H1 (cell line): ENCODE data around the gene MYL5. TPM values are rescaled to one million over a fixed set of nuclear protein-coding genes. Genes with fewer than 3 reads are reported as not detected.

Experiments used
- CTCF ChIA-PET: fragments of 300-600 bp; sonication (Branson Sonifier 250); formaldehyde crosslinking; loops from one replicate; lab custom pipeline; 2021; ENCODE audit not compliant: partially characterized antibody; lab: Charles Lee
- POLR2A ChIA-PET: fragments of 300-600 bp; sonication (Branson Sonifier 250); formaldehyde crosslinking; loops from one replicate; lab custom pipeline; 2021; ENCODE audit warnings: inconsistent platforms; ENCODE audit not compliant: partially characterized antibody; lab: Charles Lee
- DNase-seq, 2 experiments: peaks; one replicate each; pipeline versions ENCODE4 v3.0.0 to v3.0.0-alpha.2; 2010 to 2022; ENCODE audit warnings: low spot score in 2 of 2, low read depth in 1 of 2, mixed read lengths in 1 of 2
- FAIRE-seq: peaks from 2 replicates; lab custom pipeline; 2011; peaks lifted over from hg19 to GRCh38; lab: Jason Lieb, UNC
- H2AFZ ChIP-seq: 2 replicates; pipeline ENCODE4 v1.8.1; 2012; ENCODE audit warnings: low read length, inconsistent platforms
- H2AK5ac ChIP-seq: 2 replicates; pipeline ENCODE4 v1.6.1; 2013; ENCODE audit warnings: low read depth, low read length
- H2BK120ac ChIP-seq: replicated peaks from 2 replicates; pipeline ENCODE3; 2013; ENCODE audit warnings: low read depth, low read length, inconsistent platforms
- H2BK12ac ChIP-seq: 2 replicates; pipeline ENCODE4 v1.6.1; 2013; ENCODE audit warnings: low read depth, low read length
- H2BK15ac ChIP-seq: 2 replicates; pipeline ENCODE4 v1.6.1; 2013; ENCODE audit warnings: low read length
- H2BK20ac ChIP-seq: 2 replicates; pipeline ENCODE4 v1.6.1; 2013; ENCODE audit warnings: low read length
- H2BK5ac ChIP-seq: 2 replicates; pipeline ENCODE4 v1.6.1; 2013; ENCODE audit warnings: low read depth, low read length
- H3K14ac ChIP-seq: 2 replicates; pipeline ENCODE4 v1.6.1; 2013; ENCODE audit warnings: inconsistent platforms; ENCODE audit not compliant: insufficient read length
- H3K18ac ChIP-seq: 2 replicates; pipeline ENCODE4 v1.6.1; 2013; ENCODE audit warnings: low read length; ENCODE audit errors: extremely low read depth
- H3K23ac ChIP-seq: 2 replicates; pipeline ENCODE4 v1.6.1; 2013; ENCODE audit warnings: inconsistent platforms; ENCODE audit not compliant: insufficient read length
- H3K23me2 ChIP-seq: 2 replicates; pipeline ENCODE4 v1.6.1; 2013; ENCODE audit warnings: low read depth, low read length
- H3K27ac ChIP-seq: 2 replicates; pipeline ENCODE4 v1.6.1; 2011; ENCODE audit warnings: low read depth, low read length, inconsistent platforms
- H3K27me3 ChIP-seq, 4 experiments: replicated peaks in 1 of 4; 1 replicate in 1 of 4; 2 replicates in 3 of 4; pipeline versions ENCODE4 v1.6.1 to v1.8.1; 2011 to 2013; ENCODE audit warnings: low read length in 3 of 4, mild to moderate bottlenecking in 3 of 4, inconsistent platforms in 2 of 4, mixed read lengths in 2 of 4, moderate library complexity in 1 of 4; ENCODE audit not compliant: control insufficient read depth in 3 of 4, insufficient read depth in 3 of 4; ENCODE audit errors: extremely low read depth in 1 of 4
- H3K36me3 ChIP-seq, 4 experiments: 2 replicates each; pipeline versions ENCODE4 v1.6.1 to v1.8.1; 2011 to 2013; ENCODE audit warnings: mild to moderate bottlenecking in 4 of 4, low read length in 3 of 4, moderate library complexity in 2 of 4, control low read depth in 1 of 4, inconsistent platforms in 1 of 4; ENCODE audit not compliant: insufficient read depth in 4 of 4, control insufficient read depth in 2 of 4
- H3K4ac ChIP-seq: replicated peaks from 2 replicates; pipeline ENCODE3; 2013; ENCODE audit warnings: low read length, low read depth, mixed read lengths, inconsistent platforms; ENCODE audit not compliant: insufficient read length
- H3K4me1 ChIP-seq, 4 experiments: replicated peaks in 1 of 4; 1 replicate in 1 of 4; 2 replicates in 3 of 4; pipeline versions ENCODE4 v1.6.1 to v1.8.1; 2011 to 2013; ENCODE audit warnings: low read length in 3 of 4, inconsistent platforms in 2 of 4, mixed read lengths in 1 of 4; ENCODE audit not compliant: insufficient read depth in 4 of 4, control insufficient read depth in 3 of 4
- H3K4me2 ChIP-seq, 2 experiments: 2 replicates each; pipeline versions ENCODE4 v1.6.1 to v1.8.1; 2011 to 2013; ENCODE audit warnings: low read depth in 2 of 2, low read length in 2 of 2, control low read depth in 1 of 2, inconsistent platforms in 1 of 2, mild to moderate bottlenecking in 1 of 2; ENCODE audit not compliant: insufficient read depth in 1 of 2
- H3K4me3 ChIP-seq, 4 experiments: fragments of 200-600, 300-600 bp in 1 of 4; sonication (generic), shearing (Covaris generic), sonication (Bioruptor Twin) in 1 of 4; 2 replicates each; pipeline versions ENCODE4 v1.5.1 to v1.8.1; 2011 to 2016; ENCODE audit warnings: low read length in 4 of 4, low read depth in 3 of 4, control low read depth in 2 of 4, inconsistent platforms in 2 of 4, mild to moderate bottlenecking in 2 of 4, mixed read lengths in 1 of 4, moderate library complexity in 1 of 4; ENCODE audit not compliant: insufficient read depth in 2 of 4; ENCODE audit errors: extremely low read depth in 1 of 4
- H3K56ac ChIP-seq: replicated peaks from 2 replicates; pipeline ENCODE3; 2013; ENCODE audit warnings: low read depth, mild to moderate bottlenecking, mixed read lengths, low read length, inconsistent platforms; ENCODE audit not compliant: insufficient read length
- H3K79me1 ChIP-seq: 2 replicates; pipeline ENCODE4 v1.6.1; 2013; ENCODE audit warnings: low read depth, low read length, control low read depth
- H3K79me2 ChIP-seq, 2 experiments: 2 replicates each; pipeline versions ENCODE4 v1.6.1 to v1.8.1; 2012 to 2013; ENCODE audit warnings: low read length in 2 of 2, mild to moderate bottlenecking in 2 of 2, inconsistent platforms in 1 of 2; ENCODE audit not compliant: insufficient read depth in 2 of 2, control insufficient read depth in 1 of 2
- H3K9ac ChIP-seq, 4 experiments: replicated peaks in 1 of 4; 1 replicate in 1 of 4; 2 replicates in 3 of 4; pipeline versions ENCODE4 v1.6.1 to v1.8.1; 2011 to 2013; ENCODE audit warnings: low read depth in 3 of 4, low read length in 3 of 4, control low read depth in 2 of 4, mild to moderate bottlenecking in 2 of 4, moderate library complexity in 2 of 4, inconsistent platforms in 1 of 4; ENCODE audit errors: extremely low read depth in 1 of 4
- H3K9me3 ChIP-seq, 2 experiments: 2 replicates each; pipeline versions ENCODE4 v1.6.1 to v1.8.1; 2012 to 2013; ENCODE audit warnings: mild to moderate bottlenecking in 2 of 2, moderate library complexity in 2 of 2, control low read depth in 1 of 2, inconsistent platforms in 1 of 2, low read depth in 1 of 2, low read length in 1 of 2, mixed read lengths in 1 of 2; ENCODE audit not compliant: insufficient read depth in 2 of 2
- H4K20me1 ChIP-seq, 2 experiments: replicated peaks in 1 of 2; 2 replicates each; pipeline versions ENCODE3 to v1.8.1; 2011 to 2013; ENCODE audit warnings: inconsistent platforms in 2 of 2, low read length in 2 of 2, mild to moderate bottlenecking in 1 of 2; ENCODE audit not compliant: insufficient read depth in 2 of 2, control insufficient read depth in 1 of 2
- H4K5ac ChIP-seq: 2 replicates; pipeline ENCODE4 v1.6.1; 2013; ENCODE audit warnings: low read length, low read depth, mixed read lengths, inconsistent platforms; ENCODE audit not compliant: insufficient read length
- H4K8ac ChIP-seq: 2 replicates; pipeline ENCODE4 v1.8.0; 2013; ENCODE audit warnings: mild to moderate bottlenecking, moderate library complexity, low read length, inconsistent platforms; ENCODE audit not compliant: insufficient read depth; ENCODE audit errors: extremely low read depth
- H4K91ac ChIP-seq: replicated peaks from 2 replicates; pipeline ENCODE3; 2013; ENCODE audit warnings: low read length, mixed read lengths, inconsistent platforms; ENCODE audit not compliant: insufficient read length
- BACH1 ChIP-seq: IDR thresholded peaks from 2 replicates; pipeline ENCODE4 v1.6.1; 2012; ENCODE audit warnings: low read length, improper control_type of control experiment
- CBX5 ChIP-seq: fragments of 300-800, 300-1000 bp; sonication (generic); IDR thresholded peaks from 2 replicates; pipeline ENCODE4 v1.7.1; 2016; ENCODE audit warnings: antibody characterized with exemption, low read length, low read depth
- CTBP2 ChIP-seq: IDR thresholded peaks from 2 replicates; pipeline ENCODE4 v1.7.0; 2011; ENCODE audit warnings: borderline replicate concordance, mild to moderate bottlenecking, moderate library complexity, mixed read lengths, low read length; ENCODE audit not compliant: insufficient read depth, insufficient read length
- FOSL1 ChIP-seq: IDR thresholded peaks from 2 replicates; pipeline ENCODE4 v1.6.1; 2011; ENCODE audit warnings: mild to moderate bottlenecking, low read depth, low read length, moderate library complexity; ENCODE audit not compliant: insufficient read depth
- JUN ChIP-seq: IDR thresholded peaks from 2 replicates; pipeline ENCODE4 v1.6.1; 2011; ENCODE audit warnings: low read depth, mild to moderate bottlenecking, improper control_type of control experiment, low read length
- KDM4A ChIP-seq: IDR thresholded peaks from one replicate; pipeline ENCODE4 v1.7.1; 2012; ENCODE audit warnings: low read depth, mild to moderate bottlenecking, moderate library complexity, low read length, inconsistent platforms; ENCODE audit not compliant: severe bottlenecking
- RNF2 ChIP-seq: fragments of 200-900, 300-1000 bp; sonication (generic); IDR thresholded peaks from 2 replicates; pipeline ENCODE4 v1.7.1; 2016; ENCODE audit warnings: borderline replicate concordance, low read depth, mild to moderate bottlenecking, antibody characterized with exemption, low read length; ENCODE audit not compliant: poor library complexity, severe bottlenecking; ENCODE audit errors: missing control alignments
- SP2 ChIP-seq: IDR thresholded peaks from 2 replicates; pipeline ENCODE4 v1.6.1; 2012; ENCODE audit warnings: mild to moderate bottlenecking, low read length, inconsistent platforms
- SRF ChIP-seq: IDR thresholded peaks from 2 replicates; pipeline ENCODE4 v1.6.1; 2011; ENCODE audit warnings: mild to moderate bottlenecking, low read depth, low read length, moderate library complexity
- USF2 ChIP-seq: IDR thresholded peaks from 2 replicates; pipeline ENCODE4 v1.6.1; 2011; ENCODE audit warnings: low read length, improper control_type of control experiment
- WGBS, 2 experiments: shearing (Covaris generic) in 1 of 2; methylation state at CpG; one replicate each; pipeline versions ENCODE4 v1.1.6 to v1.1.7; 2013 to 2015; ENCODE audit warnings: low lambda C conversion rate in 2 of 2, mixed read lengths in 2 of 2, inconsistent platforms in 1 of 2, low coverage in 1 of 2, missing lambda C conversion rate in 1 of 2; ENCODE audit not compliant: insufficient replicate concordance in 2 of 2, insufficient coverage in 1 of 2, insufficient read length in 1 of 2; ENCODE audit errors: extremely low coverage in 1 of 2, missing lambda C conversion rate in 1 of 2; 5-methylcytosine and 5-hydroxymethylcytosine counted together
- polyA plus RNA-seq, 7 experiments: library from polyadenylated mRNA; depleted of rRNA in 3 of 7; stranded (reverse) in 5 of 7; unstranded in 2 of 7; fragments of >200 nt in 5 of 7; fragments of 200-250 nt in 2 of 7; gene quantifications; 1 replicate in 5 of 7; 2 replicates in 1 of 7; 4 replicates in 1 of 7; pipeline versions ENCODE4 v1.2.1 to v1.2.3, GENCODE V29; 2011 to 2013; ENCODE audit warnings: missing spikeins in 2 of 7, mixed read lengths in 2 of 7
- total RNA-seq: library from RNA; stranded (reverse); fragmentation: NEBNext Ultra II Directional; extraction: Animal tissue kit (Norgen Biotek cat#: 25700); gene quantifications from 2 replicates; pipeline ENCODE4 v1.2.1, GENCODE V29; 2021

The MYL5 gene
- total and polyA plus RNA-seq, 2 of the 8 experiments (the other 6 are each of a cell fraction or from before 2014, with no cell fraction given): 5.7 to 6.8 TPM

DNA sequence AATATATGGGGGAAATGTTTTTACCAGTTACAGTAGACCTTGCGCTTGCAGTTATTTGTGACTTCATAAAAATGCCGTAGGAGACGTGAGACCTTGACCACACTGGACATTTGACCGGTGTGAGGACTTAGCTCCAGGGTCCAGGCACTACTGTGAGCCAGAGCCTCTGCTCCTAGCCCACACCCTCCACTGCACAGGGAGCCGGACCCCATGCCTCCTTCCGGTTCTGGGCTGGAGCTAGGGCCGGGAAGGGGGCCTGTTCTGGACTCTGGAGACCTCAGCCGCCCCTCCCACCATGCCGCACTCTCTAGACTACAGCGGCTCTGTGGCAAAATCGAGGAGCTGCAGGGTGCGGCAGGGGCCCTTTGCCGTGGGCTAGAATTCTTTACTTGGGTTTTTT lies 36.6 kb downstream of the MYL5 start:
- H3K14ac ChIP-seq: no peak overlapping the region
- no peak overlapping the region for H2BK15ac ChIP-seq
- H3K23ac ChIP-seq: no peak overlapping the region
- H4K8ac ChIP-seq: no peak overlapping the region
- H2BK5ac ChIP-seq: no peak overlapping the region
- CTCF ChIA-PET: interaction anchor here (1.0 kb wide), 1 partner anchor 32 kb away, joined by 3 read pairs; no protein-coding TSS in a partner anchor
- H3K36me3 ChIP-seq: peaks cover 0 to 6% (median 0%) of the 10 kb centered on the region in 4 experiments; a peak in 2 of 8 replicates
- H2AK5ac ChIP-seq: no peak overlapping the region
- H3K4me2 ChIP-seq: no peak overlapping the region
- no peak overlapping the region for H3K9ac ChIP-seq
- H3K79me2 ChIP-seq: peaks cover 16 to 86% of the 10 kb centered on the region in 2 experiments
- no peak for DNase-seq
- no peaks in the 10 kb centered on the region for H3K9me3 ChIP-seq
- H2BK120ac ChIP-seq: no peak overlapping the region
- no peak overlapping the region for H3K56ac ChIP-seq
- no peak overlapping the region for H3K4ac ChIP-seq
- H3K79me1 ChIP-seq: peaks cover 30% of the 10 kb centered on the region
- no peak overlapping the region for H3K18ac ChIP-seq
- no peak overlapping the region for H2BK12ac ChIP-seq
- no peaks in the 10 kb centered on the region for H3K27me3 ChIP-seq
- no peak for TF ChIP-seq RNF2
- no peak for TF ChIP-seq USF2
- no peak for TF ChIP-seq KDM4A
- TF ChIP-seq JUN: no peak
- no peak for TF ChIP-seq FOSL1
- no peak for TF ChIP-seq CTBP2
- no peak for TF ChIP-seq SP2
- no peak for TF ChIP-seq BACH1
- TF ChIP-seq CBX5: no peak
- TF ChIP-seq SRF: no peak
- TF ChIP-seq, all 59 proteins: peak for 0
- no peak for FAIRE-seq
- Histone ChIP-seq H4K91ac (no peak overlapping the region), H3K4me3 (no peak overlapping the region), H4K5ac (no peak overlapping the region), H4K20me1 (peaks cover 17 to 40% of the 10 kb centered on the region in 2 experiments), H2AFZ (no peak overlapping the region), H3K4me1 (peaks cover 0 to 4% (median 4%) of the 10 kb centered on the region in 4 experiments; a peak in 4 of 7 replicates), H3K27ac (no peak overlapping the region), H2BK20ac (no peak overlapping the region), H3K23me2 (peaks cover 5% of the 10 kb centered on the region; the same call in 1 of the 2 replicates)
- POLR2A ChIA-PET: interaction anchor here (0.6 to 2.2 kb wide), 5 partner anchors 9 to 24 kb away, joined by 3 to 6 read pairs (median 3); no protein-coding TSS in a partner anchor
- WGBS, 2 experiments: 87% methylated on average over 13 of the region's 13 CpGs; no CpG with 5 or more reads in 1 of the 2 experiments
